ENCODE data around the gene SCP2. TPM values are rescaled to one million over a fixed set of nuclear protein-coding genes. Genes with fewer than 3 reads are reported as not detected.
"Not testable (repeated sequence)": the region's sequence is repeated elsewhere in the genome, so short reads cannot be mapped to it uniquely, and the experiment has no call there.

Gene SCP2
- total and polyA plus RNA-seq, 8 donors, result 130 to 208 (median 148) TPM

- intact Hi-C loops (cut with DNase I), result no loop called here
- H3K27ac ChIP-seq, result no peak overlapping the region
- TF ChIP-seq CTCF (IDR thresholded peaks at IDR 0.05), result no peak
- DNase-seq, result no peak
- H3K4me3 ChIP-seq, result no peak overlapping the region
- no peaks in the 10 kb centered on the region for H3K9me3 ChIP-seq
- H3K4me1 ChIP-seq, result no peaks in the 10 kb centered on the region
- no peaks in the 10 kb centered on the region for H3K36me3 ChIP-seq
- ATAC-seq, result no peak
- no peaks in the 10 kb centered on the region for H3K27me3 ChIP-seq
Measured at GRCh38 chr1:52943876-52944416, 16.9 kb downstream of the SCP2 start.

GRCh38 chr1:52944566-52944965, 17.5 kb downstream of the SCP2 start:
- no peaks in the 10 kb centered on the region for H3K36me3 ChIP-seq
- no peak for TF ChIP-seq CTCF (IDR thresholded peaks at IDR 0.05)
- H3K27ac ChIP-seq, result no peak overlapping the region
- DNase-seq, result no peak
- H3K4me3 ChIP-seq, result no peak overlapping the region
- no peaks in the 10 kb centered on the region for H3K4me1 ChIP-seq
- no peak for ATAC-seq
- intact Hi-C loops (cut with DNase I), result no loop called here
- H3K27me3 ChIP-seq, result no peaks in the 10 kb centered on the region
- H3K9me3 ChIP-seq, result no peaks in the 10 kb centered on the region

GRCh38 chr1:52947490-52947889, 20.4 kb downstream of the SCP2 start:
- Histone ChIP-seq H3K4me1 (no peaks in the 10 kb centered on the region), H3K27ac (no peak overlapping the region), H3K36me3 (peaks cover 0 to 7% of the 10 kb centered on the region in 2 donors), H3K27me3 (no peaks in the 10 kb centered on the region), H3K4me3 (no peak overlapping the region), H3K9me3 (no peaks in the 10 kb centered on the region)
- DNase-seq, result no peak
- no peak for TF ChIP-seq CTCF (IDR thresholded peaks at IDR 0.05)
- no peak for ATAC-seq
- intact Hi-C loops (cut with DNase I), result no loop called here

- ATAC-seq; intact Hi-C loops (cut with DNase I); H3K9me3 ChIP-seq: not testable (repeated sequence)
Measured at GRCh38 chr1:52949602-52950001, 22.5 kb downstream of the SCP2 start.

GRCh38 chr1:52952112-52952511, 25.0 kb downstream of the SCP2 start:
- intact Hi-C loops (cut with DNase I), result no loop called here
- Histone ChIP-seq H3K27me3 (no peaks in the 10 kb centered on the region), H3K4me1 (peaks cover 0 to 3% of the 10 kb centered on the region in 2 donors), H3K36me3 (peaks cover 0 to 8% of the 10 kb centered on the region in 2 donors), H3K27ac (no peak overlapping the region), H3K4me3 (no peak overlapping the region), H3K9me3 (no peaks in the 10 kb centered on the region)
- no peak for DNase-seq
- TF ChIP-seq CTCF (IDR thresholded peaks at IDR 0.05), result no peak
- ATAC-seq, result no peak

More at GRCh38 chr1:52949602-52950001, 22.5 kb downstream of the SCP2 start:
- DNase-seq, H3K27me3 ChIP-seq, H3K27ac ChIP-seq, H3K36me3 ChIP-seq, H3K4me3 ChIP-seq, H3K4me1 ChIP-seq: not testable (repeated sequence)
